RWPE2 (cell line): ENCODE data around the gene METTL23.
"Not testable (repeated sequence)": the region's sequence is repeated elsewhere in the genome, so short reads cannot be mapped to it uniquely, and the experiment has no call there.

Experiments
- ATAC-seq: fragments of 200-7000 bp; cut with Tn5 transposase; 3 replicates; pipeline ENCODE4 v1.9.1; 2021; ENCODE audit warnings: low read depth
- DNase-seq: peaks from one replicate; pipeline ENCODE4 v3.0.0-alpha.2; 2020; ENCODE audit warnings: low spot score
- H3K27ac ChIP-seq: fragments of 450-650 bp; 2 replicates; pipeline ENCODE4 v1.5.1; 2017; ENCODE audit warnings: mild to moderate bottlenecking; ENCODE audit not compliant: poor library complexity, severe bottlenecking
- H3K27me3 ChIP-seq: fragments of 250-450 bp; sonication (Bioruptor Pico); 2 replicates; pipeline ENCODE4 v1.5.1; 2021; ENCODE audit warnings: mild to moderate bottlenecking, moderate library complexity; ENCODE audit not compliant: insufficient read depth, poor library complexity, severe bottlenecking
- H3K36me3 ChIP-seq: fragments of 250-450 bp; sonication (Bioruptor Pico); 2 replicates; pipeline ENCODE4 v1.5.1; 2020; ENCODE audit warnings: low read depth, mild to moderate bottlenecking, moderate library complexity
- H3K4me1 ChIP-seq: fragments of 250-450 bp; sonication (Bioruptor Pico); 2 replicates; pipeline ENCODE4 v1.5.1; 2021; ENCODE audit warnings: mild to moderate bottlenecking, moderate library complexity; ENCODE audit not compliant: insufficient read depth, poor library complexity, severe bottlenecking
- H3K4me3 ChIP-seq: fragments of 250-450 bp; sonication (Bioruptor Pico); 2 replicates; pipeline ENCODE4 v1.5.1; 2021; ENCODE audit warnings: mild to moderate bottlenecking, moderate library complexity; ENCODE audit not compliant: severe bottlenecking
- H3K9me3 ChIP-seq: fragments of 250-450 bp; sonication (Bioruptor Pico); 2 replicates; pipeline ENCODE4 v1.5.1; 2021; ENCODE audit warnings: mild to moderate bottlenecking, moderate library complexity; ENCODE audit not compliant: severe bottlenecking
- CTCF ChIP-seq: fragments of 450-650 bp; IDR thresholded peaks from one replicate; pipeline ENCODE4 v1.5.1; 2017; ENCODE audit warnings: mild to moderate bottlenecking, moderate library complexity; ENCODE audit not compliant: poor library complexity, severe bottlenecking

Gene METTL23

GRCh38 chr17:76723812-76724211 lies 2.8 kb upstream of the METTL23 start:
- no peak for TF ChIP-seq CTCF
- no peak for DNase-seq
- H3K9me3 ChIP-seq = no peaks in the 10 kb centered on the region
- H3K4me1 ChIP-seq = peaks cover 6% of the 10 kb centered on the region
- no peak for ATAC-seq
- no peaks in the 10 kb centered on the region for H3K27me3 ChIP-seq
- peaks cover 64% of the 10 kb centered on the region for H3K36me3 ChIP-seq
- H3K27ac ChIP-seq = no peak overlapping the region
- no peak overlapping the region for H3K4me3 ChIP-seq

GRCh38 chr17:76725580-76726230 lies 934 bp upstream of the METTL23 start:
- no peak for TF ChIP-seq CTCF
- Histone ChIP-seq H3K9me3 (no peaks in the 10 kb centered on the region), H3K4me1 (peaks cover 6% of the 10 kb centered on the region), H3K27ac (peak overlapping the region; percentile 87), H3K36me3 (peaks cover 62% of the 10 kb centered on the region), H3K4me3 (peak overlapping the region; percentile 83), H3K27me3 (no peaks in the 10 kb centered on the region)
- DNase-seq (no peak), ATAC-seq (peak; percentile 28)

- ATAC-seq (peak; percentile 91), DNase-seq (peak; percentile 97)
- no peaks in the 10 kb centered on the region for H3K27me3 ChIP-seq
- no peaks in the 10 kb centered on the region for H3K9me3 ChIP-seq
- peaks cover 58% of the 10 kb centered on the region for H3K36me3 ChIP-seq
- H3K4me3 ChIP-seq = peak within 1 kb of the TSS; percentile 83
- H3K4me1 ChIP-seq = peaks cover 6% of the 10 kb centered on the region
- H3K27ac ChIP-seq = peak within 1 kb of the TSS; percentile 87
- TF ChIP-seq CTCF = no peak
Observed at GRCh38 chr17:76726231-76726775, 336 bp upstream of the METTL23 start, which contains the start of gene JMJD6. Gene JMJD6, minus strand, starts transcription at chr17:76726606. Its CDS starts 131 bp downstream, at chr17:76726475.

GRCh38 chr17:76727745-76728456 lies 1.3 kb downstream of the METTL23 start:
- Histone ChIP-seq H3K9me3 (no peaks in the 10 kb centered on the region), H3K27me3 (no peaks in the 10 kb centered on the region), H3K36me3 (peaks cover 62% of the 10 kb centered on the region), H3K4me1 (peaks cover 7% of the 10 kb centered on the region), H3K4me3 (peak overlapping the region; percentile 83), H3K27ac (peak overlapping the region; percentile 87)
- no peak for TF ChIP-seq CTCF
- ATAC-seq (no peak), DNase-seq (no peak)

- H3K9me3 ChIP-seq, H3K4me3 ChIP-seq, DNase-seq, ATAC-seq, H3K27me3 ChIP-seq: not testable (repeated sequence)
- Histone ChIP-seq H3K27ac (peak overlapping the region; percentile 88), H3K4me1 (peaks cover 18% of the 10 kb centered on the region), H3K36me3 (peaks cover 73% of the 10 kb centered on the region)
Observed at GRCh38 chr17:76731800-76732733, 5.4 kb downstream of the METTL23 start.
